ENCODE measurements around the gene MSI2. TPM values are rescaled to one million over a fixed set of nuclear protein-coding genes. Genes with fewer than 3 reads are reported as not detected.

MSI2 gene
- total RNA-seq, 1 donor from 2014 or later: 33.8 TPM

- H3K27me3 ChIP-seq (ENCODE audit: control insufficient read depth, insufficient read depth, low read length): no peaks in the 10 kb centered on the region
- no peak overlapping the region for H3K4me3 ChIP-seq (ENCODE audit: low read depth, low read length)
- TF ChIP-seq CTCF (IDR thresholded peaks at IDR 0.05; ENCODE audit: insufficient read depth, low read length, poor library complexity, severe bottlenecking): no peak
- no peaks in the 10 kb centered on the region for H3K36me3 ChIP-seq (ENCODE audit: control insufficient read depth, insufficient read depth, low read length)
- DNase-seq (ENCODE audit: low read depth): no peak
These were observed 186.7 kb downstream of the MSI2 start for GRCh38 chr17:57442914-57443571.

- no peaks in the 10 kb centered on the region for H3K27me3 ChIP-seq (ENCODE audit: control insufficient read depth, insufficient read depth, low read length)
- TF ChIP-seq CTCF (IDR thresholded peaks at IDR 0.05; ENCODE audit: insufficient read depth, low read length, poor library complexity, severe bottlenecking): no peak
- DNase-seq (ENCODE audit: low read depth): no peak
- no peaks in the 10 kb centered on the region for H3K36me3 ChIP-seq (ENCODE audit: control insufficient read depth, insufficient read depth, low read length)
- no peak overlapping the region for H3K4me3 ChIP-seq (ENCODE audit: low read depth, low read length)
These were observed 187.5 kb downstream of the MSI2 start for GRCh38 chr17:57443781-57444180.

GRCh38 chr17:57444682-57445450 lies 188.5 kb downstream of the MSI2 start:
- H3K36me3 ChIP-seq (ENCODE audit: control insufficient read depth, insufficient read depth, low read length): no peaks in the 10 kb centered on the region
- no peak for TF ChIP-seq CTCF (IDR thresholded peaks at IDR 0.05; ENCODE audit: insufficient read depth, low read length, poor library complexity, severe bottlenecking)
- H3K27me3 ChIP-seq (ENCODE audit: control insufficient read depth, insufficient read depth, low read length): no peaks in the 10 kb centered on the region
- H3K4me3 ChIP-seq (ENCODE audit: low read depth, low read length): no peak overlapping the region
- DNase-seq (ENCODE audit: low read depth): no peak

GRCh38 chr17:57445772-57446472 lies 189.6 kb downstream of the MSI2 start:
- TF ChIP-seq CTCF (IDR thresholded peaks at IDR 0.05; ENCODE audit: insufficient read depth, low read length, poor library complexity, severe bottlenecking): no peak
- Histone ChIP-seq H3K36me3 (ENCODE audit: control insufficient read depth, insufficient read depth, low read length) (no peaks in the 10 kb centered on the region), H3K27me3 (ENCODE audit: control insufficient read depth, insufficient read depth, low read length) (no peaks in the 10 kb centered on the region), H3K4me3 (ENCODE audit: low read depth, low read length) (no peak overlapping the region)
- DNase-seq (ENCODE audit: low read depth): no peak

GRCh38 chr17:57447357-57447989 lies 191.2 kb downstream of the MSI2 start:
- Histone ChIP-seq H3K36me3 (ENCODE audit: control insufficient read depth, insufficient read depth, low read length) (no peaks in the 10 kb centered on the region), H3K27me3 (ENCODE audit: control insufficient read depth, insufficient read depth, low read length) (no peaks in the 10 kb centered on the region), H3K4me3 (ENCODE audit: low read depth, low read length) (no peak overlapping the region)
- no peak for TF ChIP-seq CTCF (IDR thresholded peaks at IDR 0.05; ENCODE audit: insufficient read depth, low read length, poor library complexity, severe bottlenecking)
- DNase-seq (ENCODE audit: low read depth): no peak
